ENCODE measurements around the gene CHCHD6.
A peak's percentile ranks its signal among the peaks of the same experiment; 100 is the strongest.

Gene CHCHD6

DNA sequence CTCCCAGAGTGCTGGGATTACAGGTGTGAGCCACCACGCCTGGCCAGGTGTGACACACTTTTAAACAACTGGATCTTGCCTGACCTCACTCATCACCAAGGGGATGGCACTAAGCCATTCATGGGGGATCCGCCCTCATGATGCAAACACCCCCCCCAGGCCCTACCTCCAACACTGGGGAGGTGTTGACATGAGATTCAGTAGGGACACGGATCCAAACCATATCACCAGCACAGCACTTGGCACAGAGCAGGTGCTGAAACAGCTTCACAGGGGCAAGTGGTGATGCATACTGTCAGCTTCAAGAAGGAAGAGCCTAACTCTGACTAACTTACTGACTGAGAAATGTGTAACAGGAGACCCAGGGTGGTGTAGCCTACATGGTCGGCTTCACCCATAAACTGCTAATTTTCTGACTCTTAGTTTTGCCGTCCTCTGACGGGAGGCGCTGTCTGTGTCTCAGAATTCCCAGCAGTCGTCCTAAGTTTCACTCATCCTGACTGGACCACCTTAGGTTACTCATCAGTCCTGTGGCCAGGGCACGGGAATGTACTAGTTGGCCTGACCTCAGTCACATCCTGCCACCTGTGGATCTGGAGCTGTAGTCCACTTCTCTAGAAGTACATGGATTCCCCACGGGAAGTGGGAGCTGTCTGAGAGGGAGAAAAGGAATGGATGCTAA is 197.0 kb downstream of the CHCHD6 start:
- DNase-seq: no peak

DNA sequence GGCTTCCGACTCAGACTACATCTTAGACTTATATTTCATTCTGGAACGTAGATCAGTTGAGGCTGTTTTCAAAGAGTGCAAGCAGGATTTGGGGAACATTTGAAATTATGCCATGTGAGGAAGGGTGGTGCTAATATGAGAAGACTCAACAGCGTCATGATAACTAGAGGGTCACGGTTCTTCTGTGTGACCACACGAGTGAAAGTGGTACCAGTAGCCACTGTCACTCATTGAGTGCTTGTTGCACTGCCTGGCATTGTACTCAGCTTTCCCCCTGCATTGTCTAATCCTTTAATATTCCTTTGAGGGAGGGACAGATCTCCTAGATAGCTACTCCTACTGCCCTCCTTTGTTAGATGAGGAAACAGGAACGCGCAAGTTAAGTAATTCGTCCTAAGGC is 197.6 kb downstream of the CHCHD6 start:
- no peak for DNase-seq

DNA sequence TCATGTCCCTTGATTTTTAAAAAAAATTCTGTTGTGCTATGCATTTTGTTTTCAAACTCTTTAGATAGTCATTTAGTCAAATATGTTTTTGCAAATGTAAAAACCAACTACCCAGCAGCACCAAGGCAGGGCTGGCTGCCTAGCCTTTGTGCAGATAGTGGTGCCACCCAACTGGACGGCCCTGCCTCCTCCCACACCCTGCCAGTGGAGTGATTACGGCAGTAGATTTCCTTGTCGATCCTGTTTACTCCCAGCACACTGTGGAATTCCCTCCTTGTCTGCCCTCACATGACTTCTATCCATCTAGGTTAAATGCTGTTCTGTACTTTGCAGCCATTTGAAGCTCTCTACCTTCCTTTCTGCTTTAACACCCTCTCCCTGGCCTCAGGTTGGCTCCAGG is 199.5 kb downstream of the CHCHD6 start:
- DNase-seq: no peak

DNA sequence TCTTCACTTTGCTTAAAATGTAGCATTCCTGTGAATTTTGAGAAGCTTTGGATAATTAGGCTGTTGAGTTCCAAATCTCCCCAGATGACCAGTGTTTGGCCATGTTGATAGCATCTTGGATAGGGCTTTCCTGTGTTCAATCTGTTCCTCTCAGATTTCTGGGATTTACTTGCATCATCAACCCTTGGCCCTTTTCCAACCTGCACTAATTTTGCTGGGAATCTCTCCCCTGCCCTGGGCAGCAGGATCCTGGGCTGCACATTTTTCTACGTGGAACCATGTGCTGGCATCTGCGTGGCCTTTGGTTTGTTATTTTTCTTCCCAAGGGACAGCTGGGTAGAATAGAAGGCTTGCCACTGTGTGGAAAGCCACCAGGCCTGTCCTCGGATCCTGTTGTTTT is 203.5 kb downstream of the CHCHD6 start:
- DNase-seq: no peak

DNA sequence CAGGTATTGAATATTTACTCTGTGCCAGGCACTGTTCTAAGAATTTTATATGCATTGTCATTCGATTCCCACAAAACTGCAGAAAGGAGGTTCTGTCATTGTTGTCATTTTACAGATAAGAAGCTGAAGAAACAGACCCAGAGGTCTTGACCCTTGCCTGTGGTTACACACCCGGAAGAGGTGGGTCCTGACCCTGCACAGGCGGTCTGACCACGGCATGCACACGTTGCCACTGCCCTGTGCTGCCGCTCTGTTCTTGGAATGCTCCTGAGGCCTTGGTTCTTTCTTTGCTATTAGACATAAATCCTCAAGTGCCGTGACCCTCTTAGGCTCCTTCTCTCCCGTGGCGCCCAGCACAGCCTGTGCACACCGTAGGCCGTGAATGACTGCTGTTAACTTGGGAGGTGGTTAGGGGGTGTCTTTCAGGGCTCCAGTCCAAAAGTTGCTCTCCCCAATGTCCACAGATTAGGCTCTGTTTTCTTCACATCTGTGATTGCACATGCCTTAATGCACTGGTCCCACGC is 204.8 kb downstream of the CHCHD6 start:
- no peak for DNase-seq

DNA sequence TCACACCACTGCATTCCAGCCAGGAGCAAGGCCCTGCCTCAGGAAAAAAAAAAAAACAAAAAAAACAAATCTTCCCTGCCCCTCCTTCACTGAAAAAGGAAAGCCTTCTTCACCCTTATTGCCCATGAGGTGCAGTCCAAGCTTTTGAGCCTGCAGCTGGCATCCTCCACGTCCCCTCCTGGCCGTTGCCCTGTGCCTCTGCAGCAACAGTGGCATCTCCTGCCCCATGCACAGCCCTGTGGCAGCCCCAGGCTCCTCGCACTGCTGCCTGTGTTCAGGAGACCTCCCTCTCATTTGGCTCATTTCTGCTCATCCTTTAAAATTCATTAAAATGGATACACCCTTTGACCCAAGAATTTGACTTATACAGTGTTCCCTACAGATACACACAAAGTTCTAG is 206.2 kb downstream of the CHCHD6 start:
- DNase-seq: no peak

DNA sequence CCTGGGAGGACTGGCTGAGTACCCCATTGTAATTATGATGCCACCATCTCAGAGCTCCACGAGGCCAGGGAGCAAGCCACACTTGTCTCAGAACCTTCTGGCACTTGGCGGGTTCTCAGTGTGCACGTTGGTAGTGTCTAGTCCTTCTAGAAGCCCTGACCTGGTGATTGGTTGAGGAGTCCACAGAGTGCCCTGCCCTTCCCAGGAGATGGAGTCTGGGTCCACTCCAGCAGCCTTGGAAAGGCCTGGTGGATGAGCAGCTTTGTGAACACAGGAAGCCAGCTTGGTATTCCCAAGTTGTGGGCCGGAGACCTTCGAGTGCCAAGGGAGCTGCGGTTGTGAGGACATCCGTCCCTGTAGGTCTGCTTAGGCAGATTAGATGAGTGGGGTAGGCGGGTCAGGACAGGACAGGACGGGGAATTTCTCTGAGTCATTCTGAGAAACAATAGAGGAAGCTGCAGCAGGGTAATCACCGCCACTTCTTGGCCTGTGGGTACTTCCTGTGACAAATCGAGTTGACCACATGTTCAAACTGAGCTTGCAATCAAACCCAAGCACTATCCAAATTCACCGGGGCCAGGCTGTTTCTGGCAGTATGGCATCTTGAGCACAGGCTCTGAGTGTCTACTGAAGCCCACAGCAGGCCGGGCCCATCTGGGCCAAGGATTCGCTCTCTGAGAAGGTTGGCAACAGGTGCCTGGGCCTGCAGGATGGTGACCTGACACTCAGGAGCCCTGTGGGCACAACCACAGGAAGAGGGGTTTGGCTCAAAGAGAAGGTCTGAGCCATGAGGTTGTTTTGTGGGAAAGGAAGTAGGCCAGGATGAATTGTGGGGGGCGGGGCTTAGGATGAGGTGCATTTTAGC is 207.4 kb downstream of the CHCHD6 start:
- peak; percentile 13 for DNase-seq

DNA sequence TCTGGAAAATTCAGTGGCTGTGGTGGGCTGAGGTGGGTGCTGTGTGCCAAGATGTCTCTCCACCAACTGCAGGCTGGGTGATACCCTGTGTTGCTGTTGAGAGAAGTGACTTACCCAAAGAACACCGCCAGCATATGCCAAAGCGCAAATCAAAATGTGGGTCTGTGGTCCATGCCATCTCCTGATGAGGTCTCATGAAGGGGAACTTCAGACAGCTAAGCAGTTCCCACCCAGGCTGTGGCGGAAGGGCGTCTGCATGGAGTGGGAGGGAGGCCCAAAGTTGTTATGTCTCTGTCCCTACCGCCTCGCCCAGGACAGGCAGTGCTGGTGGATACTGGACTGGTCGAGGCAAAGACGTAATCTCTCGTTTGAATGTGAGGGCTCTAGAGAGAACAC is 208.0 kb downstream of the CHCHD6 start:
- DNase-seq: no peak

DNA sequence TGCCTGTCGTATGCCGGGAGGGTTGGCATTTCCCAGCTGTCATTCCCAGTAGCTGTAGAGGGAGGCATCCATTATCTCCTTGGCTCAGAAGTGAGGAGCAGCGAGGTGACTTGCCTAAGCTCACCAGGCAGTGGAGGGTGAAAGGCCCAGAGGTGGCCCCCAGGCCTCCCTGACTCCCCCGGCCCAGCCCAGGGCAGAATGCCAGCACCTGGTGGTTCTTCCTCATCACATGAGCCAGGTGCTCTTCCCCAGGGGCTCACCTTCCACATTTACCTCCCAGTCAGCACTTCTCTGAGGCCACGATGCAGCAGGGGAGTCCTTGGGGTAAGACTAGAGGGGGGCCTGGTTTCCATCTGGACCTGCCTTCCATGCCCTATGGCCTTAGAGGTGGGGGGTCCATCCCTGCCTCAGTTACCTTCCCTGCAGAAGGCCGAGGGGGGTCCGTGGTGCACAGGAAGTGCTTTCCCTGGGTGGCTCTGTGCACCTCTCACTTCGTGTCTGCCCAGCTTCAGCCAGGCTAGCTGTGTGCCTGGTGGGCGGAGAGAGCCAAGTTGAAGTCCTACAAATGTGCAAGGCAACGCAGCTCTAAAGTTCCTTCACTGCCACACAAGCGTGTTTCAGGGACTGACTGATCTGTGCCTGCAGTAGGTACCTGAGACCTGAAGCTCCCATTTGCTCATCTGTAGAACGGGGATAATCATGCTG is 208.6 kb downstream of the CHCHD6 start:
- DNase-seq: no peak

DNA sequence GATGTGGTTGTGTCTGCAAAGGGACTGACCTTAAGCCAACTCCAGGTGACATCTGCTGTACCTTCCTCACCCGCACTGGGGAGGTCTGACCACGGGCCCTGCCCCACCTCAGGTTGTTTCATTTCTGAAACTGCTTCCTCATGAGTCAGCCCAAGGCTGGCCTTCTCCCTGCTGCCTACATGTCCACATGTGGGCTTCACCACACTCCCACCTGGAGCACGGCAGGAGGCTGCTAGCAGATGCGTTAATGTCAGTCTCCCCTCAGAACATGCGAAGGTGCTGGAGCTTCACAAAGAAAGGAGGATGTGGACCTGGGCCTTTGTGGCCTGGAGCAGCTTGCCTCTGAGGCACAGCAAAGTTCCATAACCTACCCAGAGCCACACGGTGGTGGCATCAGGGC is 209.5 kb downstream of the CHCHD6 start:
- no peak for DNase-seq

DNA sequence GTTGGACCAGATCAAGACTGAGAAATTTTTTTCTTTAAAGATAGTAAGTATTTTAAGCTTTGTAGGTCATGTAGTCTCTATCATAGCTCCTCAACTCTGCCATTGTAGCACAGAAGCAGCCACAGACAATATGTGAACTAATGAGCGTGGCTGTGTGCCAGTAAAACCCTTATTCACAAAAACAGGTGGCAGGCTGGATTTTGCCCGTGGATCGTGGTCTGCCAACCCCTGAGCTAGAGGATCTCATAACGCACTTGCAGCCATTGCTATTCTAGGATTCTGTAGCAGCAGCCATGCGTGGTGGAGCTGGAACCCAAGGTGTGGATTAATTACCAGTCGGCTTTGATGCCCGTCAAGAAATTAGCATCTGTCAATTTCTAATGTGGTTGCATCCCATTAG is 210.2 kb downstream of the CHCHD6 start:
- DNase-seq: no peak

DNA sequence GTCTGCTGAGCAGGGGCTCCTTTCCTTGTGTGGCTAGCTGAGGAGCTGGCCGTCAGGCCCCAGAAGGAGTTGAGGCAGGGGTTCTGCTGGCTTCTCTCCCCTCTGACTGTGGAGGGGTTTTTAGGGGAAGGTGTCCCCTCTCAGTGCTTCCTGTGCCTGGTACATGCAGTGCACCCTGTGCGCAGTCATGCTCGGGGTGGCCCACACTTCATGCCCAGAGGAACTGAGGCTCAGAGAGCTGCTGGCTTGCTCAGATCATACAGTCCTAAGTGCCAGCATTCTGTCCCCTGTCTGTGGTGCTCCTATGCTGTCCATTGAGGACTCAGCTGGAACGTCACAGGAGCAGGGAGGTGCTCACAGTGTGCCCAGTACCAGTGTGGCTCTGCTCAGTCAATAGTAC is 211.0 kb downstream of the CHCHD6 start:
- DNase-seq: no peak

DNA sequence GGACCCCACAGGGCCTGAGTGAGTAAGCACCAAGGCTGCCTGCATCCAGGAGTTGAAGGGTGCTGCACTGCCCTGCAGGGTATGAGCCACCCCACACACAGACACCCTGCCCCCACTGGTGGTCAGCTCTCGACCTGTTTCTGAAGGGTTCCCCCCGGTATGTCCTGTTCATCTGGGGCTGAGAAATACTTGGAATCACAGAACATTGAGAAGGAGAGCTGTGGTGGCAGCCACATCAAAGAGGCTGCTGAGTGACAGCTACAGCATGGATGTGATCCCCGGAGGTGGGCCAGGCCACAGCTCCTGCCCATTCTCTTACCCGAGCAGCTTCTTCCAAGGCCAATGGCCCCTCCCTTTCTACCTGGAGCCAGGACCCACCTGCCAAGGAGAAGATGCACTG is 212.5 kb downstream of the CHCHD6 start:
- DNase-seq: no peak

DNA sequence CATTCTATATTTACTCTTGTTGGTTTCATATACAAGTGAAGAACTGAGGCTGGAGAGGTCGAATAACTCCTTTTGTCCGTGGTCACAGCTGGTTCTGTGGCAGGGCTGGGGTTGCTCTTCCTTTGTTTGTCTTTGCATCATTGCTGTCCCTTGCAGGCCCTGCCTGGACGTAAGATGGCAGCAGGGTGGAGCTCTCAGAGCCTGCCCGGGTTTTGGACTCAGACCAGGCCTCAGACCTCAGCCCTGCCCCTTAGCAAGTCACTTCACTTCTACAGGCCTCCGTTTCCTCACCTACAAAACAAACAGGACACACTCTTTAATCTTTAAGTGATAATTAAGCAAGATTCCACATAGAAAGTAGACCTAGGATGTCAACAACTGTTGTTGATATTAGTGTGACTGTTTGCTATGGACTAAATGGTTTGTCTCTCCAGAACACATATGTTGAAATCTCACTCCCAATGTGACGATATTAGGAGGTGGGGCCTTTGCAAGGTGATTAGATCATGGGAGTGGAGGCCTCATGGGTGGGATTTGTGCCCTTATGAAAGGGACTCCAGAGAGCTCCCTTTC is 213.3 kb downstream of the CHCHD6 start:
- no peak for DNase-seq

DNA sequence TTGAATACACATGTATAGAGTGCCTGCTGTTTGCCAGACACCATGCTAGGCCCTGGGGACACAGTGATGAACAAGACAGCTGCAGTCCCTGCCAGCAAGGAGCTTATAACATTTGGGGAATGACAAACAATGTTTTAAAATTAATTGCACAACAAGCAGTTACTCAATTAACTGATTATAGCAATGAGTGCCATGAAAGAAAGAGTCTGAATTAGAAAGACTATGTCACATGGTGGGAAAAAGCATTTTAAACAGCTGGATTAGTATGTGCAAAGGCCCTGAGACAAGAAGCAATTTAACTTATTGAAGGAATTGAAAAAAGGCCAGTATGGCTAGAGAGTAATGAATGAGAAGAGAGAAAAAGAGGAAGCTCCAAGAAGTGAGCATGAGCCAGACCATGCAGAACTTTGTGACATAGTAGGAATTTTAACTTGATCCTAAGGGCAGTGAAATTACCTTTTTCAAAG is 214.3 kb downstream of the CHCHD6 start:
- DNase-seq: no peak

DNA sequence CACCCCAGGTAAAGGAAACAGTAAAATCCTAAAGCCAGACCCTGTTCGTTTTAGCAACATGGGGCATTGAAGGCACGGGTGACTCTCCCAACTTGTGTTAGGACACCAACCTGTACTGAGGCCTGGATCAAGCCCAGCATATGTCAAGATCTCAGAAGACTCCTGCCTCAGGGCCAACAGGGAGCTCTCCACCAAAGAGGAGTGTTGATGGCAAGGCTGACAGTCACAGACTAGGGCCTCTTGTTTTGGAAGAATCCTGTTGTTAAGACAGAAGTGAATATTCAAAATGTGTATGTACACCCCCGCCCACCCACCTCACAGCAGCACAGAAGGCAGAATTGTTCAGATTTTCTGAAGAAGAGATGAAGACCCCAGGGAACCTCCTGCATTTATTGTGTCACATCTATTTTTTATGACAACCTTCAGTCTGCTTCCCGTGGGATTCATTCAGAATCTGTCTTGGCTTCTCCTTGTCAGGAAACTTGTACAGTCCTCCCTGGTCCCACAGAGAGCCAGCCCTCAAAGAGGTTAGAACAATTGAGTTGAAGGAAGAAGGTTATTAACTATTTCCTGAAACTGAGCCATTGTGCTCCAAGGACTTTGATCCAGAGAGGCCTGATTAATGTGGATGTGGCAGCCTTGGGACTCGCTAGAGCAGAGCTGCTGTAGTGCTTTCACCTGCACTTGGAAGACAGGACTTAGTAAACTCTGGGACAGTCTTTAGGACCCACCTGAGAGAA is 217.2 kb downstream of the CHCHD6 start:
- no peak for DNase-seq

DNA sequence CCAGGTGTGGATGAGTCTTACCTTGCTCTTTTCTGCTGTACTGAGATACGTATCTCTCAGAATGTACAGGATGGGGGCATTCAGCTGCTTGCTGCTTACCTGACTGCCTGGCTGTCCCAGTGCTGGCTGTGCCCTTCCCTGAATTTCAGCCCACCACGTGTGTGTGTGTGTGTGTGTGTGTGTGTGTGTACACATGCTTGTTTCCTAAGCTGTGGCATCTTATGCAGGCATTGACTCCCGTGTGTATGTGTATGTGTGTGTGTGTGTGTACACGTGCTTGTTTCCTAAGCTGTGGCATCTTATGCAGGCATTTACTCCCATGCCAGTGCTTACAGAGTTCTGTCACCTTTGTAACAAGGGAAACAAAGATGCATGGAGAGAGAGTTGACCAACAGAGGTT is 218.4 kb downstream of the CHCHD6 start:
- no peak for DNase-seq

DNA sequence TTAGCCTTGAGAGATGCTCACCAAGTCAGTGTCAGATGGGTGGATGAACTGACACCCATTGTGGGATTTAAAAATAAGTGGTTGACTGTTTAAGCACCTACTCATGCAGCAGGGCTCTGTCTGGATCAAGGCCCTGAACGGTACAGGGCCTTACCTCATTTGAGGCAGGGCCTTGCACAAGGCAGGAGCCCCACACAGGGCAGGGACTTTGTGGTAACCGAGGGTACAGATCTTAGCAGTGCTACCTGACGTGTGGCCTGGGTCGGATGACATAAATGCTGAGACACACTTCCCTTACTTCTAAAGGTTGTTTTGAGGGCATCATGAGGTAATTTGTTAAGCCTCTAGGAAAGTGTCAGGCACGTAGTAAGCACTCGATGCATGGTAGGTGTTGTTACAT is 219.4 kb downstream of the CHCHD6 start:
- DNase-seq: no peak

DNA sequence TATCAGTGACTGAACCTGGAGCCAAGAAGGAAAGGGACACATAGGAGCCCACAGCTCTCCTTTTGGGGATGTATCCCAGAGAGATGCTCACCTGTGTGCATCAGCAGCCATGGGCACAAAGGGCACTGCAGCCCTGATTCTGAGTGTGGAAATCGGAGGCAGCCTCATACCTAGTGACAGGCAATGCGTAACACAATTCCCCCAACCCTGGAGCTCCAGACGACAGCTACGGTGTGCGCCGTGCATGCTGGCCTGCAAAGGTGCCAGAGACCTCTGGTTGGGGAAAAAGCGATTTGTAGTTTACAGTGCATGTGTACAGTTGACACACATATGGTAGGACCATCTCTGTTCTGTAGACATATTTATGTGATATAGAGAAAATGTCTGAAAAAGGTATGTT is 219.9 kb downstream of the CHCHD6 start:
- DNase-seq: no peak

DNA sequence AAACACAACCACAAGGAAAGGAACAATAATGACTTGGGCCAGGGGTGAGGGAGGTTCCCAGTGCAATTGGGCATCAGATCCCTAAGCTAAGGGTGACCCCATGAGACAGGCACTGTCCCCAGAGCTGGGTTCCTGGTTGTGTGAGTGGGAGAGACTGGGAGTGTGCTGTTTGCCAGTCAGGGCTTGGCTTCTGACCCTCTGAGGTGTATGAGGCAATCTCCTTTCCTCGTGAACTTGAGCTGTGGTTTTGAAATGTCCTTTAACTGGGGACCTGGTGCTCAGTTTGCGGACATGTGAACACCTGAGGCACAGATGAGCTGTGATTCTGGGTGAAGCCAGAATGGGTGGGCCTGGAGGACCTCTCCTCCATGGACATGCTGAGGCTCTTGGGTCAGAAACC is 220.4 kb downstream of the CHCHD6 start:
- no peak for DNase-seq

DNA sequence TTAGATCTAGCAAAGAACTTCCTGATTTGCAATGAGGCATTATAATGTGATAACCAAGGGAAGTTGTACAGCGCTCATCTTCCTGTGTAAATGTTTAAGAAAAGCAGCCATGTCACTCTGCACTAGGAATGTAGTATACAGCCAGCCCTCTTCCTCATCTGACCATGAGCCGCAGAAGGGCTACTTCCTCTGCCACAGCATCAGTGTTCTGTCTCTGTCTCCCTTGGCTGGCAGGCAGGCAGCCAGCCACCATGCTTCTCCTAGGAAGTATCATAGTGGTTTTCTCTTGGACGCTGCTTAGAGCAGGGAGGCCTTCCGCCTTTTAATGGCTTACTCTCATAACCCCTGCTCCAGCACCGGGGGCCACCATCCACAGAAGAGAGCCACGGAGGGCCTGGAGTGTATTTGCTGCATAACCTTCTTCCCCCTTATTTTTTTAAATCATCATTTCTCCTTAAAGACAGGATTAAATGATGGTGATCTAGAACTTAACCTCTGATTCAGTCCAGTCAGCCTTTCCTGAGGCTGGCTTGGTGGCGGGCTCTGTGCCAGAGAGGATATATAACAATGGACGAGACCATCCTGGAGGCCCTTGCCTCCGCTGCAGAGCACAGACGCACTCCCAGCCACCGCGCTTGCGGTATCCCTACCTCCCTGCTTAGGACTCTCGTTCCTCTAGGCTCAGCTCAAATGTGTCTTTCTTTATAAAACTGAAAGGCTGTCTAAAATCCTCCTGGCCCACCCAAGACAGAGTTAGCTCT is 221.6 kb downstream of the CHCHD6 start:
- no peak for DNase-seq
